ENCODE results near the gene KIF26B.
"Not testable (repeated sequence)": the region's sequence is repeated elsewhere in the genome, so short reads cannot be mapped to it uniquely, and the experiment has no call there.

The KIF26B gene

DNA sequence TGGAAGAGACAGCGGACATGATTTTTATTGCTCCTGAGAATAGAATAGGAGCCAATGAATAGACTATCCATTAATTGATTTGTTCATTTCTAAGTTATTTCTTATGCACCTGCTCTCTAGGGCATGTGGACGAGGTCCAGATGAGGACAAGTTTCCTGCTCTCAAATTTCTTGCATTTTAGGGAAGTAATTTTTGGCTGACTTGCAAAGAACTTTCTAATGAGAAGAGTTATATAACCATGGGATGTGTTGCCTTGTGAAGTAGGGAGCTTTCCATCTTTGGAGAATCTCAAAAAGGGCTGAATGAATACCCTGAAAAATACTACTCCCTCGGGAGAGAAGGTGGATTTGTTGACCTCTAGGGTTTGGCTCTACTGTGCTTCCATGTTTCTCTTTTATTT lies 243.0 kb downstream of the KIF26B start:
- DNase-seq: no peak

DNA sequence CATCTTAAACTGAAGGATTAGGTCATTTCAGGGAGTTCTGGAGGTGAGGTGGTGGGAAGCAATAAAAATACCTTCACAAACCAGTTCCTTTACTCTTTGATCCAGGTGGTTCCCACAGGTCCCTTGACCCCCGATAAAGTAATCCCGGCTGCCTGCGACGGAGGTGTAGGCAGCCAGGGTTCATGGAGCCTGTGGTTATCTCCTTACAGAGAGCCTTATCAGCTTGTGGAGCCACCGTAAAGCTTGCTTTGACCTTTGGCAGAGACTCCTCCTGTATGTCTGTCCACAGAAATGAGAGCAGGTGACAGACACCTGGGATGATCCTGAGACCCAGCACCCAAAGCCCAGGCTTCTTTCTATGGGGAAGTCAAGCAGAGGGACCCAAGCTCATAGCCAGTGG lies 243.4 kb downstream of the KIF26B start:
- no peak for DNase-seq

DNA sequence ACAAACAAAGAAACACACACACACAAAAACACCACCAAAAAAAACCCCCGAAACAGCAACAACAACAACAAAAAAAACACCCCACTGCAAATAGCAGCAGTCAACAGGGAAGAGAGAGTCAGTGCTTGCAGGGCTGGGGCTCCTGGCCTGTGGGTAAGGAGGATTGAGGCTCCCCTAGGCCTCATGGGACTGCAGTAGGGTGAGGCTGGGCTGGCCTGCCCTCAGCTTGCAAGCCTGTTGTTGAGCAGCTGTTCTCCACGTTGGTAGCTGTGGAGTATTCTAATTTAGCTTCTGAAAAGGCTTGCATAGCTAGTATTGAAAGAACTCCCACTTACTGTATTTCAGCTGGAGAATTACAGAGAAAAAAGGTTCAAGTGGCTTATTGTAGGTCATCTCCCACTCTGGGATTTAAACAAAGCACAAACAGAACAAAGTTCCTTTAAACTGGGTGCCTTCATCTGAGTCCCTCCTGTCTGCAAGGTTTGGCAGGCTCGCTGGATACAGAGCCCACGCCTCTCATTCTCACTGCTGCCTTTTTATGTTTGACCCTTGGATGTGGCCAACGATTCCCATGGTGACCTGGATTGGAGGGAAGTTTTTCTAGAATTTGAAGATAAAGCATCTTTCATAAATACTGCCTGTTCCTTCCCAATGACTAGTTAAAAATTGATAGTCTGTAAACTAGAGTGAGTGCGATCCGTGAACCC lies 247.2 kb downstream of the KIF26B start:
- no peak for DNase-seq

DNA sequence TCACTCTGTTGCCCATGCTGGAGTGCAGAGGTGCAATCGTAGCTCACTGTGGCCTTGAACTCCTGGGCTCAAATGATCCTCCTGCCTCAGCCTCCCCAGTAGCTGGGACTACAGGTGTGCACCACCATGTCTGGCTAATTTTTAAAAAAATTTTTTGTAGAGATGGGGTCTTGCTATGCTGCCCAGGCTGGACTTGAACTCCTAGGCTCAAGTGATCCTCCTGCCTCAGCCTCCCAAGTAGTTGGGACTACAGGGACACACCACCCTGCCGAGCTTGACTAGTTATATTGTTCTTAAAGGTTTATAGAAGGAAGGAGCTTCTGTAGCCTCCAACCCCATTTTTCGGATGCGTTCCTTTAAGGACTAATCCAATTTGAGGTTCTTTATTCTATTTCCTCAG lies 248.2 kb downstream of the KIF26B start:
- not testable (repeated sequence) for DNase-seq

DNA sequence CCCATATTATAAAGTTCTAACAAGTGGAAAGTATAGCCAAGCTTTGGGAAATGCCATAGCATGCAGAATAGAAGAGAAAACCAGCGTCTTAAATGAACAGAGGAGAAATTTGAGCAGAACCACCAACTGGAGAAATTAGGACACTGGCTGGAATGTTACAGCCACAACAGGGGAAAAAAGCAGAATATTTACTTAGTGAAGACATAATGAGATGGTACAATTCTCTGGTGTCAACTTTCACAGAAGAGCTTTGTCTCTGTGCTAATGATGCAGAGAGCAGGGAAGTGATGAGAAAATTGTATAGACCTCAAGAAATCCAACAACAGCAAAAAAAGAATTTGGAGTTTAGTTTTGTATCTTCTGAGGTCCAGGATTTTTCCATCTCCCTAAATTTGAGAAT lies 249.7 kb downstream of the KIF26B start:
- no peak for DNase-seq

DNA sequence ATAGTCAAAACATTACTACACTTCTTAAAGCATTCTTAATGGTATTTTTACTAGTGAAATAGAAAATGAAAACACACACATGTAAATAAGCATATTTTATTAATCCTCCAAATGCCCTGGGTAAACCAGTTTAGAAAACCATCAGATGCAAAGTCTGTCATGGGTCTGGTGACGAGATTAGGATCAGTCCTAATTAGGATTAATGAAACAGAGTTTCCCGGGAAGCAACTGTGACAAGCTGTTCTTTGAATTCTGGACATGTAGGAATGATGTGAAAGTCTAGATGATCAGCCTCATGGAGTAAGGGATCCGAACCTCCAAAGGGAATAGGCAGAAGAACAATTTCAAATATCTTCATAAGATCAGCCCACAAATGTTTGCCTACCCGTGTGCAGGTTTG lies 250.2 kb downstream of the KIF26B start:
- no peak for DNase-seq

DNA sequence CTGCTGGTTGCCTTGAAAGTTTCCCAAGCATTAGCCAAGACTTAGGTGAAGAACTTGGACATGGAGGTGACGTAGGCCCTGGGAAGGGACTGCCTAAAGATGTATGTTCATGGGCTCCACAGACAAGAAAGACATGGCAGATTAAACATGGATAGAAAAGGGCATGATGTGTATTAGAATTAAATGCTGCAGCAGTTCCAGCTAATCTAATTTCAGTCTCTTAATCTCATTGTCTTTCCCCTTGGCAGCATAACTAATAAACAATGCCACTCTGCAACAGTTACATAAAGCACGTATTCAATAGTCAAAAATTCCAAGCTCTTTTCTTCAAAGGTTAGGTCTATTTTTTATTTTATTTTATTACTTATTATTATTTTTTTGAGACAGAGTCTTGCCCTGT lies 251.6 kb downstream of the KIF26B start:
- no peak for DNase-seq

DNA sequence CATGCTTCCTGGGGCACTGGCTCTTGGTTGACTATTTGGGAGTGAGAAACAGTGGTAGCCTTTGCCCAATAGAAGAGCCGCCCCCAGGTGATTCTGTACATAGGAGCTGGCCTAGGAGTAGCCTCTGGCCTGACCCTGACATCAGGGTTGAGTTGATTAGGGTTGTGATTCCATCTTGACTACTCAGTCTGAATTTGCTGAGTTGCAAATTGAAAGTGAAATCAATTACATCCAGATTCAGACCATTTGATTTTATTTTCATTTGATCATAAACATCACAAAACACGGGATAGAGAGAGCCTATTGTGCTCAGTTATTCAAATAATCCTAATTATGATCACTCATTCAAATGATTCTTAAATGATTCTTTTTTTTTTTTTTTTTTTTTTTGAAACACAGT lies 253.2 kb downstream of the KIF26B start:
- no peak for DNase-seq

DNA sequence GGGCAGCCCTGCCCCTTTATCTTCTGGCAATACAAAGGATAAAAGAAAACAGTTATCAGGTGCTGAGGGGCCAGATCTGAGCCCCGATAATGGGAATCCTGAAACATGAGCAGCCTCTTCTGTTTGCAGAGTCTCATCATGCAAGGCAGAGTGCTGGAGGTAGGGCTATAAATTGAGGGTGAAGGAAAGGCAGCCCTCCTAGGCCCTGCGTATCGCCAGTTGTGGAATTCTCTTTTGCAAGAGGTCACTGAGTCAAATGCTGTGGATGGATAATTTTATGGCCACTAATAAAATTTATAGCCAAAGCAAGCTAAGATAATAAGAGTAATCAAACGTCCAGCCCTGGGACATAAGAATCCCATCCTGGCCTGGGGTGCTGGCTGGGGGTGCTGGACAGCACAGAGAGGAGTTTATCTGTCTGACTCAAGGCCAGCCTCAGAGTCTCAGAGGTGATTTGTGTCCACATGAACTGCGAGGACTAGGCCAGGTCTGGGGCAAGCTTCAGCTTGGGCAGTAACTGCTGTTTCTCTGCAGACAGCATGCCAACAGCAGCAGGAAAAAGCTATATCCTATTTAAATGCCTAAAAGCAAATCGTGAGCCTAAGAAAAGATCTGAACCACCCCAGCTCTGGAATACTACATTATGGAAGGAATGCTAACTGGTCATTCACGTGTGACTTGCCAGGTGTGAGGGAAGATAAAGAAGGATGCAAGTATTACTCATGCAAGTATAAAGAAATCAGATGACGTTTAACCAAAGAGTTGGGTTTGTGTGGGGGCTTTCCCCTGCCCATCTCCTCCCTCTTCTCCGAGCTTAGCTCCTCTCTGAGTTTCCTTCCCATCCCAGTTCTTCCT lies 254.8 kb downstream of the KIF26B start:
- DNase-seq: no peak

DNA sequence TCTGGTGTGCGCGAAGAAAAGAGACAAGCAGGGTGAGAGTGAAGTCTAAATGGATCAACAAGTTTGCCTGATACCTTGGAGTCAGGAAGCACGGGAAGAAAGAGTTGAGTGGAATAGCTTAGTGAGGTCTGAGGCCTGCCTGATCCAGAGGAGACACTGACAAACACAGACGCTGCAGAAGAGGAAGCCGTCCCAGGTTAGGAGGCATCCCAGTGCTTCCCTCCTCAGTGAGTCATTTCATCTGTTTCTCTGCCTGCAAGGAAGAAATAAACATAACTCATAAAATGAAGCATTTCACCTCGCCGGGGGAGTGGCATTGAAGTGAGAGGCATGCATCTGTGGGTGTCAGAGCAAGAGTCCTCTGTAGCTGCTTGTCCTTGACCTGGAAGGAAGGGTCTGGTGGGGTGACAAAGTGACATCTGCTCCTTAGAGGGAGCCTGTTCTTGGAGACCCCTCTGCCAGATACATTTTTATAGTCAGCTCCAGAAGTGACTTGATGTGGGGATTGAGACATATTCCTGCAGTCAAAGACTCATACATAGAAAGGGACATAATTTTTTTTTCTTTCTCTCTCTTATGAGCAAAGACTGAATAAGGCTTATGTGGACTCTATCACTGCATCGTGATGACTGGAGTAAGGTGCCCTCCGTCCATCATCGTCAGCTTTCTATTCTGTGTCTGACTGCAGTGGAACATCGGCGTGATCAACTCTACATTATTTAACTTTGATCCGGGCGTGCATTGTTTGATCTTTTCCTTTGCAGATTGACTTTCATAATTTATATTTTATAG lies 256.7 kb downstream of the KIF26B start:
- no peak for DNase-seq

DNA sequence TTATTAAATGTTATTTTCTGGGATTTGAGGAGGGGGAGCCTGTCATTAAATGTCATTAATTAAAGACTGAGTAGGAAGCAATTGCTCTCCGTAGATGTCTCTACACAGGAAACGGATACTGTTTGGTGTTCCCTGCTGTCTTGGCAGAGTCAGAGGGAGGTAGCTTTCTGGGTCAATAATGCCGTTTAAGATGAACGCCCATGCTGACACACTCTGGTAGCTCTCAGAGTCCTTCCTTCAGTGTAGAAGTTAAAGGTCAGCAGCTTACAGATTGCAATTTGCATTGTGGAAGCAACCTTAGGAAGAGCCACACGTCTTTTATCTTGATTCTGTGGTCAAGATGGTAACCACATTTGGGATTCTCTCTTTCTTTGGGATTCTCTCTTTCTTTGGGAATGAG lies 257.5 kb downstream of the KIF26B start:
- DNase-seq: no peak

DNA sequence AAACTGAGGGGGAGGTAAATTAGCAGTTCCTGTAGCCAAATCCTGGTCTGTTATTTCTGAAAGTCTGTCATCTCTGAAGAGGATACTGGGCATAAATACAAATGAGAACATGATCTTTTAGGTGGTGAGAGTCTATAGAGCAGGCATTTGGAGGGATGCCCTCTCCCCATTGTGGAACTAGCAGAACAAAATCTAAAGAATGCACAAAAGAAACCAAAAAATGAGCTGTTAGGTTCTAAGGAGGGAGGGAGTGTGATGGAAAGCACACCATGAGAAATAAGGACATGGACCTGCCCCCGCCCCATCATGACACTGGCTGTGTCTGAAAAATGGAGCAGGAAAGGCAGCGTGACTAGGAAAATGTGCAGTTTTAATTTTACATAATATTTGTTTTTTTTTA lies 262.0 kb downstream of the KIF26B start:
- DNase-seq: no peak

DNA sequence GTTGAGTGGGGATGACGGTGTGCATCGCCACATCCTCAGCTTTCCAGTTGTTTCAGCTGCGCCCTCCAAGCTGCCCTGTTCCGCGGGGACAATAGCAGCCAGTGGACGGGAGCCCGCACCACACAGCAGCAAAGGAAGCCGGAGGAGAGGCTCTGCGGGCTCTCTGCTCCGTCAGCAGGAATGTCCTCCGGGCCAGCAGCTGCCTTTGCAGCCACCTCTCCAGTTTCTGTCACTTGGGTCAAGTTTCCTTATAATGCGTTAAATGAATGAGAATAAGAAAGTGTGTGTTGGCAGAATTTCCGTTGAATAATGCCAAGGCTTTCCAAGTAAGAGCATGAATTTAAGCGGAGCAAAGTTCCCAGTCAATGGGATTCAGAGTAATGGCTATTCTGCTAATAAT lies 263.3 kb downstream of the KIF26B start:
- DNase-seq: no peak

DNA sequence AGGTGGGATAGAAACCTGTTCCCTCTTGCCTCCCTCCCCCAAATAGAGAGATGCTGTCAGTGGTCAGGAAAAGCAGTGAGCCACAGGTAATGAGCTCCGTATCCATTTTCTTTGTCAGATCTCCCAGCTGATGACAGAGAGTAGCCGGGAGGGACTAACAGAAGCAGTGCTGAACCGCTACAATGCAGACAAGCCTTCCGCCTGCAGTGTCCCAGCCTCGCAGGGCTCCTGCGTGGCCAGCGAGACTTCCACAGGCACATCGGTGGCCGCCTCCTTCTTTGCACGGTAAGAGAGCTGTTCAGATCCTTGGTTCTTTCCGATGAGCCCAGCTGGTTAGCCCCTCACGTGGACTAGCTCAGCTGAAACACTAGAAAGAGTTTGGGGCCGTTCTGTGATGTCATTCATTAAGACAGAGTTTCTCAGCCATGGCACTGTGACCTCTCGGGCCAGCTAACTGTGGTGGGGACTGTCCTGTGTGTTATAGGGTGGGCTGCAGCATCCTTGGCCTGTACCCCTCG lies 264.7 kb downstream of the KIF26B start:
- no peak for DNase-seq

DNA sequence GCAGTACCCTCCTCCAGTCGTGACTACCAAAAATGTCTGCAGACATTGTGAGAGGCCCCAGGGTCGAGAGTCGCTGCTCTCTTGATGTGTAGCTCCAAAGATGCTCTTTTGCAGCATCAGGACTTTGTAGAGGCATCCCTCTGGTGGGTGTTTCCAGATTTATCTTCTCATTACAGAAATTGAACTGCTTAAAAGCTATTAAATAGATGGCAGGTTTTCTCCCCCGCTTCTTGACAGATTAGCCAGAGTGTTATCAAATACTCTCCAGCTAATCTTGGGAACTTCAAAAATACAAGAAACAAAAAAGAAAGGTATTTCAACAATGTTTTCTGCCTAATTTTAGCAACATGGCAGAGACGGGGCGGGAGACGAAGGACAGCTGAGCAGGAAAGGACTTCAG lies 265.2 kb downstream of the KIF26B start:
- no peak for DNase-seq

DNA sequence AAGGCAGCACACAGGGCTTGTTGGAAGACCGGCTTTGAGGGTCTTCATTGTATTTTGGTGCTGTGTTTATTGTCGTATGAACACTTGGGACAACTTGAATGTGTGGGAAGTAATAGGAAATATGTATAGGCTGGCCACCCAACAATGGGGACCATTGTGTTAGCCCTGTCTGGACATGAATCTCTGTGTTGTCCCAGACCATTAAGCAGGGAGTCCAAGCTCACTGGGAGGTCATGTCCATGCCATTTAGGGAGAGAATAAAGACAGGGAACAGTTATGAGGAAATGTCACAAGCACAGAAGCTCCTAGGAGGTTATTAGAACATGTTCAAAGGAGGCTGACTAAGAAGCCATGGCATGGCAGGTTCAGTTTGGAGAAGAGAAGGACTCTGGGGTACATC lies 266.1 kb downstream of the KIF26B start:
- DNase-seq: no peak

DNA sequence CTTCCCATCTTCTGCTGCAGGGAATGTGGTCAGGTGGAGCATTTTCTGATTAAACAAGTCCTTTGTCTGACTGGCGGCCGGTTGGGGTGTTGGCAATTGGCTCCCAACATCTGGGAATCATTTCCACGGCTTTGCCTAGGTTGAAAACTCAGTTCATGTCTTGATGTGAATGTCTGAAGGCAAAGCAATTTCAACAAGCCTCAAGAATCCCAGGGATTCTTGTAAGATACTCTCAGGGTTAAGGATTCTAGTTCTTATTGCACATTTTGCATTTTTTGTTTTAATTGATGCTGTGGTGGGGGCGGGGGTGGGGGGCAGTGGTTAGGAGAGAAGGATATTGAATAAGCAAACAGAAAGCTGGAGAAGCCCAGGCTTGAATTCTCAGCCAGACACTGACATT lies 273.9 kb downstream of the KIF26B start:
- DNase-seq: no peak

DNA sequence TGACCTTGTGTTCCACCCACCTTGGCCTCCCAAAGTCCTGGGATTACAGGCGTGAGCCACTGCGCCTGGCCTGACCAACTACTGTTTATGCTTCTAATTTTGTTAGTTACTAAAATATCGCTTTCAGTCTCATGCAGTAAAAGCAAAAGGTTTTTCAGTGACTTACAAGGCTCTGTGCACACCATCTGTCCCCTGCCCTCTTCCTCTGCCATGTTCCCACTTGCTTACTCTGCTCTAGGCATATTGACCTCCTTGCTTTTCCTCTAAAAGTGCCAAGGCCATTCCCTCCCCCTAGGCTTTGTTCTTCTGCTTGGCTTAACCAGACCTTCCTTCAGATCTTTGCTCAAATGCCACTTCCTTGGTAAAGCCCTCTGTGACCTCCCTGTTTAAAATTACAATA lies 276.9 kb downstream of the KIF26B start:
- no peak for DNase-seq

DNA sequence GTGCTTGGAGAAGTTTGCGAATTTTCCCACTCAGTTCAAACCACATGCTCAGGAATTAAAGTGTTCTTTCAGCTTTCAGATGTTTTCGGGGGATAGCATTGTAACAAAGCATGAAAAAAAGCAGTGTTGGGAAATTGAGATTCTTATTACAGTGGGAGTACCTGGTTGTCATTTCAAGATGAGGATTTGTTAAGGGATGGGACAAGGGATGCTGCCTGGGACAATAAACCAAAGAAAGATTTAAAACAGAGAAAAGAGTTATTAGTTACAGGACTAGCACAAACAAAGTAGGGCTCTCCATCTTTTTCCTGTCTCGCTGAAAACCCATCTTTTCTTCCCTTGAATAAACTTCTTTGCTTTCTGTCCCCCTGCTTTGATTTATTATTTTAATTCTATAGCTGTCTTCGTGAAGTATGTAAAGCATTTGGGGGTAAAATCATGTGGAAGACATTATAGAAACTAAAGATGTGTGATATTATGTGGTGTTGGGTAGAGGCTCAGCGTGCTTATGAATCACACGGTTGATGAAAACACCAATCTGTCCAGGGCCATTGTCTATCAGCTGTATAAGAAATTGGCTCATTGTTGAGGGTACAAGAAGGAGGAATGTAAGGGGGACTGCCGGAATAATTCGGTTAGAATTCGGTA lies 277.6 kb downstream of the KIF26B start:
- DNase-seq: no peak

DNA sequence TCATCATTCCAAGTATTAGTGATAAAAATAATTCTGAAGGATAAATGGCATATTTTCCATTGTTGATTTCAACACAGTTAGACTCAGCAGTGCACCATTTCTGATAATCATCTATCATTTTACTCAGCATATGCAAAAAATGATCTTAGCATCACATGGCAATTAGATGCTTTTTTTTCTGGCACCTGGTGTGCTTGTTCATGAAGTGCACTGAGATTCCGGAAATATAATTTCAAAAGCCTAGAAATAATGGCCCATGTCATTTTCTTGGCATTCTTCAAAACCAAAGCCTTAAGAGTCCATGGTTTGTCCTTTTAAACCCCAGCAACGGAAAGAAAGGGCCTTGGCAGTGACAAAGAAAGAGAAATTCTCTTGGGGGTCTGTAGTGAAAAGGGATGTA lies 278.8 kb downstream of the KIF26B start:
- no peak for DNase-seq

DNA sequence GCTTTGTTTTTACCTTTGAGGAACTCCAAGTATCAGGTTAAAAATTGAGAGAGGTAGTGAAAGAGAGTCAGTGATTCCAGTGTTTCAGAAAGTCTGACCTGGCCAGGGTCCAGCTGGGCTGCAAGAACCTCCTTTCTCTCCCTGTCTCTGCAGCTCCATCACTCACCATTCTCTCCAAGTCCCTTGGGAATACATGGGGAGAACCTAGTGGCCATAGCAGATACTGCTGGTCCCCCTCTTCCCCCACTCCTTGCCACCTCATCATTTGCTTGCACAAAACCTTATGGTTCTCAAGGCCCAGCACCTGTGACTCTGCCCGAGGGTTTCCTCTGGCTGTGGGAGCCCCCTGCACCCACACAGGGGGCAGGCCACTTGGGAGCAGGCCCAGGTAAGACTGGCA lies 279.5 kb downstream of the KIF26B start:
- DNase-seq: no peak

DNA sequence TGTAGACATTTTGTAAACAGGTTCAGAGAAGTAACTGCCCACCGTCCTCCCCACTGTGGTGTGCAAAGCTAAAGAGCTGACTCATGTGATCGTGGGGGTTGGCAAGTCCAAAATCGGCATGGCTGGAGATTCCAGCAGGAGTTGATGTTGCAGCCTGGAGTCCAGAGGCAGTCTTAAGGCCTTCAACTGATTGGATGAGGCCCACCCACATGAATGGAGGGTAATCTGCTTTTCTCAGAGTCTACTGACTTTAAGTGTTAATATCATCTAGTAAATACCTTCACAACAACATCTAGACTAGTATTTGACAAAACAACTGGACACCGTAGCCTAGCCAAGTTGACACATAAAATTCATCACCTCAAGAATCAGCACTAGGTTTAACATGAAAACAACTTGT lies 281.6 kb downstream of the KIF26B start:
- no peak for DNase-seq

All from CD4-positive, alpha-beta T cell treated with Interleukin-21 for 1 hour (primary cell).